ENCODE data around the gene RAB3GAP1.

DNA sequence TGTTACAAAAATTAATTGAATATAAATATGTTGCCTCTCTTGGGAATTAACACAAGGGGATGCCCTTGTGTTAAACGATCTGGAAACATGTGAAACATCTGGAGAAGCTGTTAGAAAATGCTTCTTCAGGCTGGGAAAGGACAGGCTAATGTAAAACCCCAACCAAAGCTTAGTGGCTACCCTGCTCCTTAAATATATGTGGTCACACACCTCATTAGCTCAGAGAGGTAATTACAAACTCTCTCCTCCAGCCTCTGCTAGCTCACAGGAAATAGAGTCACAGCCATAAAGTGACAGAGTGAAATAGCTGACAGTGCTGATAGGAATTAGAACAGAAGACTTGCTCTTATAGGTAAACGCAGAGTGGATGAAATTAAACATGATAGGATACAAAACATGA lies 155.9 kb downstream of the RAB3GAP1 start:
- TF ChIP-seq POLR2A (IDR thresholded peaks at IDR 0.05): no peak
- TF ChIP-seq, protein P1, sequence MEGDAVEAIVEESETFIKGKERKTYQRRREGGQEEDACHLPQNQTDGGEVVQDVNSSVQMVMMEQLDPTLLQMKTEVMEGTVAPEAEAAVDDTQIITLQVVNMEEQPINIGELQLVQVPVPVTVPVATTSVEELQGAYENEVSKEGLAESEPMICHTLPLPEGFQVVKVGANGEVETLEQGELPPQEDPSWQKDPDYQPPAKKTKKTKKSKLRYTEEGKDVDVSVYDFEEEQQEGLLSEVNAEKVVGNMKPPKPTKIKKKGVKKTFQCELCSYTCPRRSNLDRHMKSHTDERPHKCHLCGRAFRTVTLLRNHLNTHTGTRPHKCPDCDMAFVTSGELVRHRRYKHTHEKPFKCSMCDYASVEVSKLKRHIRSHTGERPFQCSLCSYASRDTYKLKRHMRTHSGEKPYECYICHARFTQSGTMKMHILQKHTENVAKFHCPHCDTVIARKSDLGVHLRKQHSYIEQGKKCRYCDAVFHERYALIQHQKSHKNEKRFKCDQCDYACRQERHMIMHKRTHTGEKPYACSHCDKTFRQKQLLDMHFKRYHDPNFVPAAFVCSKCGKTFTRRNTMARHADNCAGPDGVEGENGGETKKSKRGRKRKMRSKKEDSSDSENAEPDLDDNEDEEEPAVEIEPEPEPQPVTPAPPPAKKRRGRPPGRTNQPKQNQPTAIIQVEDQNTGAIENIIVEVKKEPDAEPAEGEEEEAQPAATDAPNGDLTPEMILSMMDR (IDR thresholded peaks at IDR 0.05): no peak
